MG63 (cell line): ENCODE measurements around the gene SIRT3. TPM values are rescaled to one million over a fixed set of nuclear protein-coding genes. Genes with fewer than 3 reads are reported as not detected.
A peak's percentile ranks its signal among the peaks of the same experiment; 100 is the strongest.
"Not testable (repeated sequence)": the region's sequence is repeated elsewhere in the genome, so short reads cannot be mapped to it uniquely, and the experiment has no call there.

Experiments
- DNase-seq: peaks from one replicate; pipeline ENCODE4 v3.0.0-alpha.2; 2020
- H3K27me3 ChIP-seq: fragments of 250-450 bp; sonication (Bioruptor Pico); 2 replicates; pipeline ENCODE4 v1.5.1; 2020; ENCODE audit warnings: mild to moderate bottlenecking, moderate library complexity
- H3K36me3 ChIP-seq: fragments of 250-450 bp; sonication (Bioruptor Pico); 2 replicates; pipeline ENCODE4 v1.5.1; 2020; ENCODE audit warnings: mild to moderate bottlenecking, moderate library complexity
- H3K4me3 ChIP-seq: fragments of 250-450 bp; sonication (Bioruptor Pico); 2 replicates; pipeline ENCODE4 v1.5.1; 2020; ENCODE audit warnings: mild to moderate bottlenecking, moderate library complexity
- H3K9me3 ChIP-seq: fragments of 250-450 bp; sonication (Bioruptor Pico); 2 replicates; pipeline ENCODE4 v1.5.1; 2020; ENCODE audit warnings: mild to moderate bottlenecking, moderate library complexity
- total RNA-seq: library from RNA; depleted of rRNA; stranded (reverse); fragments of >200 nt; shearing (Covaris generic); gene quantifications from 2 replicates; pipeline ENCODE4 v1.2.3, GENCODE V29; 2014; ENCODE audit warnings: low replicate concordance

SIRT3 gene
- total RNA-seq, 1 experiment from 2014 or later: 24.9 TPM

- Histone ChIP-seq H3K36me3 (no peaks in the 10 kb centered on the region), H3K4me3 (no peak overlapping the region), H3K27me3 (no peaks in the 10 kb centered on the region), H3K9me3 (no peaks in the 10 kb centered on the region)
- no peak for DNase-seq
Observed at GRCh38 chr11:227824-228379, 8.2 kb downstream of the SIRT3 start.

- Histone ChIP-seq H3K4me3 (no peak overlapping the region), H3K9me3 (no peaks in the 10 kb centered on the region), H3K27me3 (no peaks in the 10 kb centered on the region), H3K36me3 (no peaks in the 10 kb centered on the region; the same call in 1 of the 2 replicates)
- DNase-seq: peak; percentile 21
Observed at GRCh38 chr11:225734-226453, 10.2 kb downstream of the SIRT3 start.

- Histone ChIP-seq H3K27me3 (no peaks in the 10 kb centered on the region), H3K4me3 (no peak overlapping the region), H3K9me3 (no peaks in the 10 kb centered on the region), H3K36me3 (no peaks in the 10 kb centered on the region; the same call in 1 of the 2 replicates)
- no peak for DNase-seq
Observed at GRCh38 chr11:224424-224823, 11.7 kb downstream of the SIRT3 start.

GRCh38 chr11:223884-224283, 12.3 kb downstream of the SIRT3 start:
- H3K9me3 ChIP-seq: no peaks in the 10 kb centered on the region
- no peak for DNase-seq

GRCh38 chr11:223026-223789, 12.9 kb downstream of the SIRT3 start:
- Histone ChIP-seq H3K27me3 (no peaks in the 10 kb centered on the region), H3K9me3 (no peaks in the 10 kb centered on the region), H3K4me3 (no peak overlapping the region), H3K36me3 (no peaks in the 10 kb centered on the region; the same call in 1 of the 2 replicates)
- no peak for DNase-seq

More at GRCh38 chr11:223884-224283, 12.3 kb downstream of the SIRT3 start:
- H3K4me3 ChIP-seq: no peak overlapping the region
- no peaks in the 10 kb centered on the region for H3K27me3 ChIP-seq
- no peaks in the 10 kb centered on the region; the same call in 1 of the 2 replicates for H3K36me3 ChIP-seq

GRCh38 chr11:221998-222789, 13.9 kb downstream of the SIRT3 start:
- no peaks in the 10 kb centered on the region for H3K9me3 ChIP-seq
- no peak for DNase-seq
- no peak overlapping the region for H3K4me3 ChIP-seq

GRCh38 chr11:221539-221938, 14.6 kb downstream of the SIRT3 start:
- H3K27me3 ChIP-seq: no peaks in the 10 kb centered on the region
- no peaks in the 10 kb centered on the region for H3K9me3 ChIP-seq
- no peaks in the 10 kb centered on the region; the same call in 1 of the 2 replicates for H3K36me3 ChIP-seq
- H3K4me3 ChIP-seq: no peak overlapping the region
- no peak for DNase-seq

More at GRCh38 chr11:221998-222789, 13.9 kb downstream of the SIRT3 start:
- Histone ChIP-seq H3K36me3 (no peaks in the 10 kb centered on the region; the same call in 1 of the 2 replicates), H3K27me3 (no peaks in the 10 kb centered on the region)

- H3K9me3 ChIP-seq, H3K36me3 ChIP-seq, H3K27me3 ChIP-seq, H3K4me3 ChIP-seq, DNase-seq: not testable (repeated sequence)
Observed at GRCh38 chr11:220641-221215, 15.4 kb downstream of the SIRT3 start.

GRCh38 chr11:218815-219593, 17.1 kb downstream of the SIRT3 start:
- DNase-seq: no peak

GRCh38 chr11:217704-218103, 18.4 kb downstream of the SIRT3 start:
- H3K27me3 ChIP-seq: no peaks in the 10 kb centered on the region
- no peak overlapping the region for H3K4me3 ChIP-seq
- no peaks in the 10 kb centered on the region for H3K9me3 ChIP-seq
- H3K36me3 ChIP-seq: peaks cover 32% of the 10 kb centered on the region
- DNase-seq: no peak

More at GRCh38 chr11:218815-219593, 17.1 kb downstream of the SIRT3 start:
- Histone ChIP-seq H3K27me3 (no peaks in the 10 kb centered on the region), H3K36me3 (peaks cover 21% of the 10 kb centered on the region), H3K4me3 (no peak overlapping the region), H3K9me3 (no peaks in the 10 kb centered on the region)

GRCh38 chr11:216081-216974, 19.8 kb downstream of the SIRT3 start:
- no peak overlapping the region for H3K4me3 ChIP-seq
- H3K36me3 ChIP-seq: peaks cover 46% of the 10 kb centered on the region
- DNase-seq: no peak
- H3K27me3 ChIP-seq: no peaks in the 10 kb centered on the region
- H3K9me3 ChIP-seq: no peaks in the 10 kb centered on the region

- no peak for DNase-seq
- Histone ChIP-seq H3K4me3 (no peak overlapping the region), H3K36me3 (peaks cover 53% of the 10 kb centered on the region), H3K27me3 (no peaks in the 10 kb centered on the region), H3K9me3 (no peaks in the 10 kb centered on the region)
Observed at GRCh38 chr11:215581-216037, 20.5 kb downstream of the SIRT3 start.

GRCh38 chr11:214083-214482, 22.1 kb downstream of the SIRT3 start:
- peaks cover 68% of the 10 kb centered on the region for H3K36me3 ChIP-seq
- no peaks in the 10 kb centered on the region for H3K27me3 ChIP-seq
- H3K9me3 ChIP-seq: no peaks in the 10 kb centered on the region
- DNase-seq: no peak
- no peak overlapping the region for H3K4me3 ChIP-seq

- H3K27me3 ChIP-seq: no peaks in the 10 kb centered on the region
- no peaks in the 10 kb centered on the region for H3K9me3 ChIP-seq
- H3K4me3 ChIP-seq: no peak overlapping the region
- no peak for DNase-seq
- peaks cover 68% of the 10 kb centered on the region for H3K36me3 ChIP-seq
Observed at GRCh38 chr11:213111-213510, 23.0 kb downstream of the SIRT3 start.
